Measurements from ENCODE around the gene FAM227B.
"Not testable (repeated sequence)": the region's sequence is repeated elsewhere in the genome, so short reads cannot be mapped to it uniquely, and the experiment has no call there.

Gene FAM227B

DNA sequence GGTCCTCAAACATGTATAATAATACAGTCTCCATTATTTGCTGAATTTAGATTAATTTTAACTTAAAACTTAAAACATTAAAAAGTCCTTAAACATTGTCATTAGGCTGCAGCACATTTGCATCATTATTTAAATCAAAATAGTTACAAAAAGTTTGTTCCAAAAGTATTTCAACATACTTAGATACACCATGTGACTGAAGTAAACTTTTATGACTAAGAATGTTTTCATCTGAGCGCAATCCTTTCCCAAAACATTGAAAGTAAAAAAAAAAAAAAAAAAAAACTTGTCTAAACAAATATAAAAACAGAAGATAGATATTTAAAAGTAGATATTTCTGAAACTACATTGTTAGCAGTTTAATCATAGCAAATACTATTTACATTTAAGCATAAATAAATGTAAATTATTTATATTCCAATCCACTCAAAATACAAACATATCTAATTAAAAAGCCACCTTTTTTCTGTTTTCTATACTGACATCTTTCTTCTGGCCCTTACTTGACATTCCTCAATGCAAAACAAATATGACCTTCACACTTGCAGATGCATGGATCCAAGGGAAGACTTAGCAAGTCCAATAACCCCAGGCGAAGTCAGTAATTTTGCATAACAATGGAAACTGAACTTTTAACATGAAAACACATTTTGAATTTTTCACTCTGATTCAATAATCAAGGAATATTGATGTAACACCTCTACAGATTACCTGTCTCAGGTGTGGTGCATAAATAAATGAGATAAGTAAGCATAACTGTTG is 10.3 kb downstream of the FAM227B start:
- DNase-seq (ENCODE audit: low spot score) = no peak

DNA sequence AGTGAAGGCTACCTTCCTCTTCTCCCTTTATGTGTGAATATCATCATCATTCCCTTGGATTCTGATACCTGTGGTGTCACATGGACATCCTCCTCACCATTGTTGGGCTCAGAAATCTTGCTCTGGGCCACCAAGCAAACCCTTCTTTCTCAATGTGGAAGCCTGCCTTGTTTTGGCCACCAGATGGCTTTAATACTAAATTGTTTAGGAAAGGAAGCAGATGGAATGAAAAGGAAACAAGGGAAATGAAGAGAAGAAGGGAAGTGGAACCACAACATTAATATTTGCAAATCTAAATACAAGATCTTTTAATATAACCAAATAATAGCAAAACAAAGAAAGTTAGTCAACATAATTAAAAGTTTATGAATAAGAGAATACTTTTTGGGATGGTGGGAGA is 14.0 kb downstream of the FAM227B start:
- DNase-seq (ENCODE audit: low spot score) = no peak

DNA sequence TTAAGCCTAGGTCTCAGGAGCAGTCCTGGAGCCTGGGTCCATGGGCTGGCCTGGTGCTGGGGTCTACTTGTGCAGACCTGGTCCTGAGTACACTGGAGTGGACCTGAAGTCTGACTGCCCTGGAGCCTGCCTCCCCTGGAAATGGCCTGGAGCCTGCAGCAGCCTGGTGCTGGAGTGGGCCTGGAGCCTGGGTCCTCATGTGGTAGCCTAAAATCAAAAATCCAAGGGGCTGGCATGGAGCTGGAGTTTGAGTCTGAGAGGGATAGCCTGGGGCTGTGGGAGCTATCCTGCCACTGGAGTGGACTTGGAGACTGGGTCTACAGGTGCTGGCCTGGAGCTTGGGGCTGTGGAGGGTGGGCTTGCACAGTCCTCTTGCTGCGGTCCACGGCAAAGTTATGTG is 15.0 kb downstream of the FAM227B start:
- DNase-seq (ENCODE audit: low spot score) = no peak

DNA sequence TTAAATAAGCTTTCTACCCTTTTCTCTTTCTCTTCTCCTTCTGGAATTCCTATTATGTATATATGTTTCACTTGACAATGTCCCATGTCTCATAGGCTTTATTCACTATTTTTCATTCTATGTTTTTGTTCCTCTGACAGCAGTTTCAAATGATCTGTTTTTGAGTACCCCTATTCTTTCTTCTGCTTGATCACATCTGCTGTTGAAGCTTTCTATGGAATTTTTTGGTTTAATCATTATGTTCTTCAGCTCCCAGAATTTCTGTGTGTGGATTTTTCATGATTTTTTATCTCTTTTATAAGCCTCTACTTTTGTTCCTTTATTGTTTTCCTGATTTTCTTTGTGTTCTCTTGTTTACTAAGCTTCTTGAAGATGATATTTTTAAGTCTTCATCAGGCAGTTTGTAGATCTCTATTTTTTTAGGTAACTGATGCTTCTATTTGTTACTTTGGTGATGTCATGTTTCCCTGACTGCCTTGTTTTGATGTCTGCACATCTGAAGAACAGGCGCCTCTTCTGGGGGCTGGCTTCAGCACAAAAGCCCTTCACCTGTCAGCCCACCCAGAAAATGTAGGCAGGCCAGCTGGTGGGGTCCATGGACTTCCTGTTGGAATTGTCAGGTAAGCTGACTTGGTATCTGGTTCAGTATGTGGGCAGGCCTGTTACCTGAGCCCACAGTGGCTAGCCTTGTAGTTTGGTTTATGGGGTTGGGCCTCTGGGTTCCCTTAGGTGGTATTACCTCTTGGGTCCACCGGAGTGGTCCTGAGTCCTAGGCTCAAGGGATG is 15.8 kb downstream of the FAM227B start:
- no peak for DNase-seq (ENCODE audit: low spot score)

DNA sequence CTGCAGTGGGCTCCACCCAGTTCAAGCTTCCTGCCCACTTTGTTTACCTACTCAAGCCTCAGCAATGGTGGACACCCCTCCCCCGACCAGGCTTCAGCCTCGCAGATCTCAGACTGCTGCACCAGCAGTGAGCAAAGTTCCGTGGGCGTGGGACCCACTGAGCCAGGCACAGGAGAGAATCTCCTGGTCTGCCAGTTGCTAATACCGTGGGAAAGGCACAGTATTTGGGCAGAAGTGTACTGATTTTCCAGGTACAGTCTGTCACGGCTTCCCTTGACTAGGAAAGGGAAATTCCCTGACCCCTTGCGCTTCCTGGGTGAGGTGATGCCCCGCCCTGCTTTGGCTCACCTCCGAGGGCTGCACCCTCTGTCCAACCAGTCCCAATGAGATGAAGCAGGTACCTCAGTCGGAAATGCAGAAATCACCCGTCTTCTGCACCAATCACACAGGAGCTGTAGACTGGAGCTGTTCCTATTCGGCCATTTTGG is 27.7 kb downstream of the FAM227B start:
- DNase-seq (ENCODE audit: low spot score) = not testable (repeated sequence)

DNA sequence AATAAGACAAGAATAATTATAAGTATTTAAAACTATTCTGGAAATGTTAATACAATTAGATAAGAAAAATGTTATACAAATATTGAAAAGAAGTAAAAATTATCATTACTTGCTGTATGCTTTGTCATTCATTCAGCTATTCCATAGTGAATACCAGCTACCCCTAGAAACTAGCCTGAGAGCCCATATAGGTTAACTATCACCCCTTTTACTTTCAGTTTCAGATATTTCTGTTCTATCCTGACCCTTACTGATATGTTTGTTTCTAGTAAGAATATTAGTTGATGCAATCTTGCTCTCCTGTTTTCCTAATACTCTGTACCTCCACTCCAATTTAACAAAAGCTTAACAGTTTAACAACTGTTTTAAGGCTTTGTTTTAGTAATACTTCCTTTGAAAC is 31.6 kb downstream of the FAM227B start:
- no peak for DNase-seq (ENCODE audit: low spot score)

DNA sequence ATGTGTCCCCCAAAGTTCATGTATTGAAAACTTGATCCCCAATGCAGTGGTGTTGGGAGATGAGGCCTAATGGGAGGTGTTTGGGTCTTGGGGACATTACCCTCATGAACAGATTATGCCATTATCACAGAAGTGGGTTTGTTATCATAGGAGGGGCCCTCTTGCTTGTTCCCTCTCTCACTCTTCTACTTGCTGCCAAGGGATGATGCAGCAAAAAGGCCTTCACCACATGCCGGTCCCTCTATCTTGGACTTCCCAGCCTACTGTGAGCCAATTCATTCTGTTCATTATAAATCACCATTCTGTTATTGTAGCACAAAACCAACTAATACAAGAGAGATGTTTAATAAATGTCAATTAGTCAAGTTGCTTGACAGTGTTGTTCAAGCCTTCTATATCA is 47.2 kb downstream of the FAM227B start:
- no peak for DNase-seq (ENCODE audit: low spot score)

DNA sequence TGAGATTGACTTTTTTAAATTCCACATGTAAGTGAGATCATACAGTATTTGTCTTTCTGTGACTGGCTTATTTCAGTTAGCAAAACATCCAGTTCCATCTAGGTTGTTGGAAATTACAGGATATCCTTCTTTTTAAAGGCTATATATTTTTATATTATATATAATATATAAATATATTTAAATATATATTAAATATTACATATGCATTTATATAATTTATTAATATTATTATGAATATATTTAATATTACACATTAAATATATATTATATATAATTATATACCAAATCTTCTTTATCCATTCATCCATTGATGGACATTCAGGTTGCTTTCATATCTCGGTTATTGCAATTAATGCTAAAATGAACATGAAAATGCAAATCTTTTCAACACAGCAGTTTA is 49.9 kb downstream of the FAM227B start:
- DNase-seq (ENCODE audit: low spot score) = no peak

DNA sequence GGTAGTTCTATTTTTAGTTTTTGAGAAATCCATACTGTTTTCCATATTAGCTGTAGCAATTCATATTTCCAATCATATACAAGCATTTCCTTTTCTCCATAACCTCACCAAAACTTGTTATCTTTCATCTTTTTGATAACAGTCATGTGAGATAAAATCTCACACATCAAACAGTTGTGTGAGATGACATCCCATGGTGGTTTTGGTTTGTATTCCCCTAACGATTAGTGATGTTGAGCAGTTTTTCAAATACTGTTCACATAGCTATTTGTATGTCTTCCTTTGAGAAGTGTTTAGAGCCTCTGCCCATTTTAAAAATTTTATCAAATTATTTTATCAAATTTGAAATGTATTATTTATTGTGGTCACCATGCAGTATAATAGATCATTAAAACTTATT is 50.4 kb downstream of the FAM227B start:
- no peak for DNase-seq (ENCODE audit: low spot score)

DNA sequence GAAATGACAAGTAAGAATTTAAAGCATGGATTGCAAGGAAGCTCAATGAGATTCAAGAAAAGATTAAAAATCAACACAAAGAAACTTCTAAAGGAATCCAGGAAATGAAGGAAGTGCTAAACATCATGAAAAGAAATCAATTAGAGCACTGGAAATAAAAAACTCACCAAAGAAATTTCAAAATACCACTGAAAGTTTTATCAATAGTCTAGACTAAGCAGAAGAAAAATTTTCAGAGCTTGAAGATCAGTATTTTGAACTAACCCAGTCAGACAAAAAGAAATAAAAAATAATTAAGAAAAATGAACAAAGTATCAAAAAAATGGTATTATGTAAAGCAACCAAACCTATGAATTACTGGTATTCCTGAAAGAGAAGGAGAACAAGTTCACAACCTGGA is 60.6 kb downstream of the FAM227B start:
- no peak for DNase-seq (ENCODE audit: low spot score)

DNA sequence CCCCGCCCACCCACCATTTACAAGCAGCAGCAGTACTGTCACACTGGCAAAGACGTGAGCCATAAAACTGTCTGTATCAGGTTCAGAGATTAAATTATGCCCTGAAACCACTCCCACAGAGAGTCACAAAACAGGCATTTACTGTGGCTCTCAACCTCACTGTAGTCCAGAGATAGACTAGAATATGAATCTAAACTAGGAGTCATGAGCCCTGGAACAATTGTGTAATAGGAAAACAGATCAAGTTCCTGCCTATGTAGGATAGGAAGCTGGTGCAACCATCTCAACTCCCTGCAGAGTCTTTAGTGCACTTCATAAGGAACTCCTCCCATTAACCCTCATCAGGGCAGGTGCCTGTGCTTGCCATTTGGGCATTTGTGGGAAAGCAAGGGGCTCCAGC is 61.7 kb downstream of the FAM227B start:
- DNase-seq (ENCODE audit: low spot score) = no peak

DNA sequence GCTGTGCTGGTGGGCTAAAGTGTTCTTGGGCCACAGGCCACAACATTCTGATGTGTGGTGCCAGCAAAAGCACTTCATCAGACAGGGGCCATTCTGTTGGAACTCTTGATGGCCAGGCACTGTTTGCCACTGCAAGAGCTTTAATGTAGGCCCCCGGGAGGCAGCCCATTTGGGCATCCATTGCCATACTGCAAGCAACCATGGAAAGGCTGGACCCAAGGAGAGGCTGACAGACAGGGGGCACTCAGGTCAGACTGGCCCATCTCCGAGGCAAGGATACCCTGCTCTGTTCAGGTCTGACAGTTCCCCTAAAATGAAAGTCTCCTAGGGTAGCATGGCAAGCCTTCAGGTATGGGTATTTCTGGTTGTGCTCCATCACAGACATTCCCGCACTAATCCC is 64.2 kb downstream of the FAM227B start:
- DNase-seq (ENCODE audit: low spot score) = no peak

DNA sequence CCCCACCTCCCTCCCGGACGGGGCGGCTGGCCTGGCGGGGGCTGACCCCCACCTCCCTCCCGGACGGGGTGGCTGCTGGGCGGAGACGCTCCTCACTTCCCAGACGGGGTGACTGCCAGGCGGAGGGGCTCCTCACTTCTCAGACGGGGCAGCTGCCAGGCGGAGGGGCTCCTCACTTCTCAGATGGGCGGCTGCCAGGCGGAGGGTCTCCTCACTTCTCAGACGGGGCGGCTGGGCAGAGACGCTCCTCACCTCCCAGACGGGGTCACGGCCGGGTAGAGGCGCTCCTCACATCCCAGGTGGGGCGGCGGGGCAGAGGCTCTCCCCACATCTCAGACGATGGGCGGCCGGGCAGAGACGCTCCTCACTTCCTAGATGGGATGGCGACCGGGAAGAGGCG is 70.3 kb downstream of the FAM227B start:
- not testable (repeated sequence) for DNase-seq (ENCODE audit: low spot score)

DNA sequence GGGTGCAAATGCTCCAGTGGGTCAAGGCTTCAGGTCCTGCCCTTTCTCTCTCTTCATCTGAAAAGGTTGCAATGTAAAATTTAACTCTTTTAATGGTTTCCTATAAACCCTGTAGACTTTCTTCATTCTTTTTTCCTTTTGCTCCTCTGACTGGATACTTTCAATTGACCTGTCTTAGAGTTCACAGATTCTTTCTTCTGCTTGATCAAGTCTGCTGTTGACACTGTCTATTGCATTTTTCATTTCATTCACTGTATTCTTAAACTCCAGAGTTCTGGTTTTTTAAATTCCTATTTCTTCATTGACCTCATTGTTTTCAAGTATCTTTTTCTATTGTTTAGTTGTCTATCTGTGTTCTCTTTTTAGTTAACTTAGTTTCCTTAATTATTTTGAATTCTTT is 82.1 kb downstream of the FAM227B start:
- no peak for DNase-seq (ENCODE audit: low spot score)

DNA sequence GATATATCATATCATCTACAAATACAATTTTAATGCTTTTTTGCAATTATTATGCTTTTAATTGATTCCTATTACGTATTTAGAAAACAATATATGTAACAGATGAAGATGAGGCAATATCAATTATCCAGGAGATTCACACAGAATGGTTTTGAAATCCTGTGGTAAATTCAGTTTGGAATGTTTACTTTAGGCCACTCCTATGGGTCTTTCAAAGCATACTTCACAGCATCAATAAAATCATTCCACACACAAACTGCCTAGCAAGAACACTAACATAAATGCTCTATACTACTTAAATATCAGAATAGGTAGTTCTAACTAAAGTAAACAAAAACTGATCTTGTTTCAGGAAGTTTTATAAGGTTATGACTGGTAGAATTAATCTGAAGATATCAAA is 90.5 kb downstream of the FAM227B start:
- no peak for DNase-seq (ENCODE audit: low spot score)

DNA sequence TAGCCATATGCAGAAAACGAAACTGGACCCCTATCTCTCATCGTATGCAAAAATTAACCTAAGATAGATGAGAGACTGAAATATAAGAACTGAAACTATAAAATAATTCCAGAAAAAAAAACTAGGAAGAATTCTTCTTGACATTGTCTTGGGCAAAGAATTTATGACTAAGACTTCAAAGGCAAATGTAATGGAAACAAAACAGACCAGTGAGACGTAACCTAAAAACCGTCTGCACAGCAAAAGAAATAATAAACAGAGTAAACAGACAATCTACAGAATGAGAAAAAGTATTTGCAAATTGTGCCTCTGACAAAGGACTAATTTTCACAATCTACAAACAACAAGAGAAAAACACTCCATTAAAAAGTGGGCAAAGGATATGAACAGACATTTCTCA is 92.3 kb downstream of the FAM227B start:
- DNase-seq (ENCODE audit: low spot score) = no peak

DNA sequence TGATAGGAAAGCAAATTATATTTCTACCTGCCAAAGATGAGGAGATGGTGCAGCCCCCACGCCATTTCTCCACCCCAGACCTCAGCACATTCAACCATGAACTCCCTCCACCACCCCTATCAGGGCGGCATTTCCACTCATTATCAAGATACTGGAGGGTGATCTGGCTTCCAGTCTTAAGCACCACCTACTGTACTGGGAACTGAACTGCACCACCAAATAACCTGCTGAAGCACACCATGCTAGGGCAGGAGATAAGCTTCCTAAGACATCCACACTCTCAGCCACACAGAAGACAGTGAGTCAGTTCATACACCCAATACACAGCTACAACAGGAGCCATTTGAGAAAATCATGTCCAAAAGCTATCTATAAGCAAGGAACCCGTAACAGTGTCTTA is 98.8 kb downstream of the FAM227B start:
- DNase-seq (ENCODE audit: low spot score) = no peak

DNA sequence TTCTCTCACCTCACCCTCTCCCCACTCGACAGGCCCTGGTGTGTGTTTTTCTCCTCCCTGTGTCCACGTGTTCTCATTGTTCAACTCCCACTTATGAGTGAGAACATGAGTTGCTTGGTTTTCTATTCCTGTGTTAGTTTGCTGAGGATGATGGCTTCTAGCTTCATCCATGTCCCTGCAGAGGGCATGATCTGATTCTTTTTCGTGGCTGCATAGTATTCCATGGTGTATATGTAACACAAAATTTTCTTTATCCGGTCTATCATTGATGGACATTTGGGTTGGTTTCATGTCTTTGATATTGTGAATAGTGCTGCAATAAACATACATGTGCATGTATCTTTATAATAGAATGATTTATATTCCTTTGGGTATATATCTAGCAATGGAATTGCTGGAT is 107.9 kb downstream of the FAM227B start:
- not testable (repeated sequence) for DNase-seq (ENCODE audit: low spot score)

DNA sequence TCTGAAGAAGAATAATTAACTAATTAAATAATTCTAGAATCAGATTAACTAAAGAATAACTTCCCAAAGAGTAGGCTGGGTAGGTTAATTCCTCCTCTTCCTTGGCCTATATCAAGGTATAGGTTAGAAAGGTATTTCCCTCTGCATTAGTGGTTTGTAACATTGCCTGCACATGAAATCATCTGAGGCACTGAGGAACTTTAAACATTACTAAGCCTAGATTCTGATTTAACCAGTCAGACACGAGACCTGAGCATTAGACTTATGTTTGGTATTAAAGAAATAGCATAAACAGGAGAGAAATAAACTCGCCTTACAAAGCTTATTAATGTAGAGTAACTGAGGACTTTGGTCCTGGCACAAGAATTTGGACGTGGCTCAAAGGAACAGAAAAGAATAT is 113.4 kb downstream of the FAM227B start:
- DNase-seq (ENCODE audit: low spot score) = no peak

DNA sequence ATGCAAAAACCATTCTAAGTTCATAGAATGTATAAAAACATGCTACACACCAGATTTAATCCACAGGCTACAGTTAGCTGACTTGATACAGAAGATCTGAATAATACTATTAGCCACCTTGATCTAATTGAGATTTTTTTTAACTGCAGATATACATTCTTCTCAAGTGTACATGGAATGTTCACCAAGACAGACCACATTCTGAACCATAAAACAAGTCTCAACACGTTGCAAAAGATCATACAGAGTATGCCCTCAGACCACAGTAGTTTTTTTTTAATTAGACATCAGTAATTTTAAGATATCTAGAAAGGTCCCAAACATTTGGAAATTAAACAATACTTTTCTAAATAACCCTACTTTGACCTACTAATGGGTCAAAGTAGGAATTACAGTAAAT is 114.3 kb downstream of the FAM227B start:
- no peak for DNase-seq (ENCODE audit: low spot score)

DNA sequence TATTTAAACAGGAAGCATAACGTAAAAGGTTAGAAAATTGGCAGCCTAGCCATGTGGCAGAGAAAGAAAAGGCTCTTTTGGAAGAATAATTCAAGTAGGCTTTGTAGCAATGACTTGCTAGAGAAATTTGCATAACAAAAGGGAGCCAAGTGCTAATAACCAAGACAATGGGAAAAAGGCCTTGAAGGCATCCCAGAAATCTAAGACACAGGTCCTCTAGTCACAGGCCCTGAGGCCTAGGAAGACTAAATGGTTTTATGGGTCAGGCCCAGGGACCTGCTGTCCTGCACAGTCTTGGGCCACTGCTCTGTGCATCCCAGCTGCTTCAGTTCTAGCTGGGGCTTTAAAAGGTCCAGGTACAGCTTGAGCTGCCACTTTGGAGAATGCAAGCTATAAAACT is 119.0 kb downstream of the FAM227B start:
- DNase-seq (ENCODE audit: low spot score) = no peak

DNA sequence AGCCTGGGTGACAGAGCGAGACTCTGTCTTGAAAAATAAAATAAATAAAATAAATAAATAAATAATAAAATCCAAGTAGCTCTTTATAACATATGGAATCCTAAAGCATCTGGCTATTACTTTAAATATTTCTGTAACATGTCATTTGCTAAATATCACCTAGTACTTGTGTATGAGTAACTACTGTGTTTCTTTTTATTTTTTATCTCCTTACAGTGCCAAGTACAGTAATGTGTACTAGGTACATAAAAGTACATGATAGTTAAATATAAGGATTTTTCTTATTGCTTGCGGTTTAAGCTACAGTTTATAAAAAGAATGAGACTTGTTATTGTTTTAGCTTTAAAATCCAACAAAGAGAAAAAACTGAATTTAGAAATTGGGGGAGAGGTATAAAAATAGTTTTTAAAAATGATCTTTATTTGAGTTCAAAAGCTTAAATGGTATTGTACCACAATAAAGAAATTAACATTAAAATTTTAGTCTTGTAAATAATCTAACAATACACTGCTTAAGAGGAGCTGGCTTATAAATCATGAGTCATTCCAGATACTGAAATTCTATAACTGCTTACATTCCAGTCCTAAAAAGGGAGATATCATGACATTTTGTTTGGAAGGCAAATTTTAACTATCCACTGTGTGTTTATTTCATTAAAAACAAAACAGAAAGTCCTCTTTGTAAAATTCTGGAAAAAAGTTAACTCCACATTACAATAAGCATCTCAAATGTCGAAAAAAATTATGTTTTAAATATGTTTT is 124.4 kb downstream of the FAM227B start:
- no peak for DNase-seq (ENCODE audit: low spot score)

DNA sequence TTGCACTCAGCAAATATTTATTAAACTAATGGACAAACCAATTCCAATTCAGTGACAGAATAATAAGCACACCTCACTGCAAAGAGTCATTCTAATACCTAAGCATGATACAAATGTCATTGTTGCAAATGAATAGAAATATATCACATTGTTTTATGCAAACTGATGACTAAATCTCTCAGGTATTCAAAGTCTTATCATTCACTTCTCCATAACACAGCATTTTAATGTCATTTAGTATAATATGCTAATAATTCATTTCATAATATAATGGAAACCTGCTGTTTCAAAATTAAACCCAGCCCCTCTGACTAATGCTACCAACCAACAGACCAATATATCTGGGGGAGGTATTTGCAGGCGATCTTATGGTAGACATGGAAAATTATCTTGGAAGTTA is 125.8 kb downstream of the FAM227B start:
- no peak for DNase-seq (ENCODE audit: low spot score)

All from RKO (cell line).